Ecto neural progenitor cell (in vitro differentiated cells): Measurements from ENCODE around the gene PCGF1.
A peak's percentile ranks its signal among the peaks of the same experiment; 100 is the strongest.

Experiments used
- DNase-seq: peaks from one replicate; pipeline ENCODE4 v3.0.0-alpha.2; 2018; ENCODE audit warnings: low spot score

The PCGF1 gene

DNA sequence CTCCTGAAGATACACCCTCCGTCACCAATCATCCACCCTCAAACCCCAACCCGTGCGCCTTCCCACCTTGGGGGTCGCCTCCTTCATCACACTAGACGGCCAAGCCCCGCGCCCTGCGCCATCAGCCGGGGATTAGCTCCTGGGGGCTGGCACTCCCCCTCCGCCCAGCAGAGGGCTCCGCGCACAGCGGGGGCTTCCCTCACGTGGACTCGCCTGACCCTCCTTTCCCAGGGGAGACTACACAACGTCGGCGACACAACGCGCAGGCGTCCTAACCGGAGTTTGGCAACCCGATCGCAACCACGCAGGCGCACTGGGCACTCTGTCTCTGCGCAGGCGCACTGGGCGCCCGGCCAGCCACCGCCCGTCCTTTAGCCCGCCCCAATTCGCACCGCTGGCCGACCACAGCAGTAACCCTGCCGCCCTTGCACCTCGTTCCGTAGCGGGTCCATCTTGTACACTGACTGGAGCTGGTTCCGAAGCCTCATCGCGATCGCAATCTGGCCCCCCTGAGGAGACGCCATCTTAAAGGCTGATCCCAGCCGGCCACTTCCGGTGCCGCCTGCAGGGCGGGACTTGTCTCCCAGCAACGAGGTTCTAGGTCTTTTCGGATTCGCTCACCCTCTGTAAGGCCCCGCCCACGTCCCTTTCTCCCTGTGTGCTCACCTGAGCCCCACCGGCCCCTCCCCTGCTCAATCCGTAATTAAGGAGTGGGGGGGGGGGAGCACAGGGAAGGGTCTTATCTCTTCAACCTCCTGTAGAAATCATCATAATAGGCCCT, at the start of gene PCGF1:
Gene PCGF1, minus strand, starts transcription at position 551 of the 781 bp plus-strand sequence. Its CDS starts 27 bp downstream, at position 524.
- DNase-seq, result peak; percentile 97

DNA sequence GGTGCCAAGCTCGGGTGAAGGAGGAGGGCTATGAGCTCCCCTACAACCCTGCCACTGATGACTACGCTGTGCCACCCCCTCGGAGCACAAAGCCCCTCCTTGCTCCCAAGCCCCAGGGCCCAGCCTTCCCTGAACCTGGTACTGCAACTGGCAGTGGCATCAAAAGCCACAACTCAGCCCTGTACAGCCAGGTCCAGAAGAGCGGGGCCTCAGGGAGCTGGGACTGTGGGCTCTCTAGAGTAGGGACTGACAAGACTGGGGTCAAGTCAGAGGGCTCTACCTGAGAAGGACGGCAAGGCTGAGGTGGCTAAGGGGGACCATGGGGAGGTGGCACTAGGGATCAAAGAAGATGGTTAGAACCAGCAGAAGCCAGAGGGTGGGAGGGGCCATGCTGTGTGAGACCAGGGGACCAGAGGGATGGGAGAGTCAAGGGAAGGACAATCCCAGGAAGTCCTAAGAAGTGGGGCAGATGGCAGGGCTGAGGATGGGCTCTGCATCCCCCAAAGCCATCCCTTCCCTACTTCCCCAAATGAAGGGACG, 49.4 kb upstream of the PCGF1 start:
- no peak for DNase-seq

DNA sequence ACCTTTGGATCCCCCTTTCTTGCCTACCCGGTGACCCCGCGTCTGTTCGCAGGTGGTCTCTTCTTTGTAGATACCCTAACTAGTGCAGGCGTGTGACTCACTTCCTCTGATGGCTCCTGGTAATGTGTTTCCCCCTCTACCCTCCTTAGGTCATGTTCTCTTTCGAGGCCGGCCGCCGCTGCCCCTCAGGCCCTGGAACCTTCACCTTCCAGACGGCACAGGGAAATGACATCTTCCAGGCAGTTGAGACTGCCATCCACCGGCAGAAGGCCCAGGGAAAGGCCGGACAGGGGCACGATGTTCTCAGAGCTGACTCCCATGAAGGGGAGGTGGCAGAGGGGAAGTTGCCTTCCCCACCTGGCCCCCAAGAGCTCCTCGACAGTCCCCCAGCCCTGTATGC, 48.7 kb upstream of the PCGF1 start:
- DNase-seq, result no peak

DNA sequence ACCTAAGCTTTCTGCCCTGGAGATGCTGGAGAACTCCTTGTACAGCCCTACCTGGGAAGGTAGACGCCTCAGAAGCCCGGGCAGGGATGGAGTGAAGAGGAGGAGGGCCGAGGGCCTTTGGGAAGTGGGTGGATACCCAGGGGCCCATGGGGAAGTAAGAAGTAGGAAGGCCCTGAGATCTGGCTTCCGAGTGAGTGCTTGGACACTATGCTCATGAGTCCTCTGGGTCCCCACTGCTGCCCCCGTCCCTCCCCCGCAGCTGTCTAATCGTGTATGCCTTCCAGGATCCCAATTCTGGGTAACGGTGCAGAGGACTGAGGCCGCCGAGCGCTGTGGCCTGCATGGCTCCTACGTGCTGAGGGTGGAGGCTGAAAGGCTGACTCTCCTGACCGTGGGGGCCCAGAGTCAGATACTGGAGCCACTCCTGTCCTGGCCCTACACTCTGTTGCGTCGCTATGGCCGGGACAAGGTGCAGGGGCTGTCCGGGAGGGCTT, 48.2 kb upstream of the PCGF1 start:
- no peak for DNase-seq

DNA sequence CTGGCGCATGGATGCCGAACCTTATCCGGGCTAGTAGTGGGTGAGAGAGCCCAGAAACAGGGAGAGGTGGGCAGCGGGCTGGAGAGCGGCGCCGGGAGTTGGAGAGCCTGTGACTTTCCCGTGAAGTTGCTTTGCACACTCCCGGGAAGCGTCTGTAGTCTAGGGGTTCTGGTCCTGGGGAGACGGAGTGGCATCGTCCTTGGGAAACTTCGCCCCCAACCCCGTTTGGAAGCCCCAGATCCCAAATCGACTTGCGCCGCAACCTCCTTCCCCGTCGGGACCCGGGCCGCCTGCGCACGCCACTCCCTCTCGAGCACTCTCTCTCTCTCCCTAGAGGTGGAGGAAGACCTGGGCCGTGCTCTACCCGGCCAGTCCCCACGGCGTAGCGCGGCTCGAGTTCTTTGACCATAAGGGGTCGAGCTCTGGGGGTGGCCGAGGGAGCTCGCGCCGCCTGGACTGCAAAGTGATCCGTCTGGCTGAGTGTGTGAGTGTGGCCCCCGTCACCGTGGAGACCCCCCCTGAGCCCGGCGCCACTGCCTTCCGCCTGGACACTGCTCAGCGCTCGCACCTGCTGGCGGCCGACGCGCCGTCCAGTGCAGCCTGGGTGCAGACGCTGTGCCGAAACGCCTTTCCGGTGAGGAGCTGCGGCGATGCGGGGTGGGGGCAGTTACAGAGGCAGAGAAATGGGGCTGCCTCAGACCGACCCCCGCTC, 47.5 kb upstream of the PCGF1 start:
- DNase-seq, result peak; percentile 79

DNA sequence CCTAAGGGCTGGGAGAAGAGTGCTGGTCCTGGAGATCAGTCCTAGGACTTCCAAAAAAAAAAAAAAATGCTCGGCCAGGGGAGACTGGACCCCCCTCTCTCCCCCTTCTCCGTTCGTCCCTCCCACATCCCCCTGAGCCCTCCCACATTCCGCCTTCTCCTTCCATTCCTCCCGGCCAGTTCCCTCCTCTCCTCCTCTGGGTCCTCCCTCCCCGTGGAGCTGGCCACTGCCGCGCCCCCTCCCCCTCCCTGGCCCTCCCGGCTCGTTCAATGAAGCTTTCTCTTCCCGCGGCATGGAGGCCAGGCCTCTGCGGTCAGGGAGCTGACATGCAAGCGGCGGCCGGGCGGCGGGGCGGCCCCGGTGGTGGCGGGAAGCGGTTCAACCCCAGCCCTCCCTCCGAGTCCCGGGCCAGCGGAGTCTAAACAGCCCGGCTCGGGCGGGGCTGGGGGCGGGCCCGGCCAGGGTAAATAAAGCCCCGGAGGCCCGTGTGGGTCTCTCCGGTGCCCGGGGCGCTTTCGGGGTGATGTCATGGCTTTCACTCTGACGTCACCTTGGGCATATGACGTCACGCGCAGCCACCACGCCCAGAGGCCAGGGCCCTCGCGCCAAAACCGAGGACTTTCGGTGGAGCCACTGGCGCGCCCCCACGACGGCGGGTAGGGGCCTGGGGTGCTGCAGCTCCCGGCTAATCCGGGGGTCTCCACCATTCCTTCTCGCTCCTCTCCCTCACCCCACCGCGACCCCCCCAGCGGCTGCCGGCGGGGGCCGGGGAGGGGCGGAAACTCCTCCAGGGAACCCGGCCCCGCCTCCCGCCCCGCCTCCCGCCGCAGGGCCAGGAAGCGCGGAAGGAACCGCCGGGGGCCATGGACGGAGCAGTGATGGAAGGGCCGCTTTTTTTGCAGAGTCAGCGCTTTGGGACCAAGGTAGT, 46.7 kb upstream of the PCGF1 start, which contains the start of the genes DOK1 and LOXL3:
Gene DOK1, plus strand, starts transcription at position 829 of the 928 bp plus-strand sequence. Its CDS starts 35 bp downstream, at position 864.
Gene LOXL3, minus strand, starts transcription at position 51 of the 928 bp plus-strand sequence. CDS start 1,308 bp downstream, outside the sequence.
- DNase-seq, result peak; percentile 94

DNA sequence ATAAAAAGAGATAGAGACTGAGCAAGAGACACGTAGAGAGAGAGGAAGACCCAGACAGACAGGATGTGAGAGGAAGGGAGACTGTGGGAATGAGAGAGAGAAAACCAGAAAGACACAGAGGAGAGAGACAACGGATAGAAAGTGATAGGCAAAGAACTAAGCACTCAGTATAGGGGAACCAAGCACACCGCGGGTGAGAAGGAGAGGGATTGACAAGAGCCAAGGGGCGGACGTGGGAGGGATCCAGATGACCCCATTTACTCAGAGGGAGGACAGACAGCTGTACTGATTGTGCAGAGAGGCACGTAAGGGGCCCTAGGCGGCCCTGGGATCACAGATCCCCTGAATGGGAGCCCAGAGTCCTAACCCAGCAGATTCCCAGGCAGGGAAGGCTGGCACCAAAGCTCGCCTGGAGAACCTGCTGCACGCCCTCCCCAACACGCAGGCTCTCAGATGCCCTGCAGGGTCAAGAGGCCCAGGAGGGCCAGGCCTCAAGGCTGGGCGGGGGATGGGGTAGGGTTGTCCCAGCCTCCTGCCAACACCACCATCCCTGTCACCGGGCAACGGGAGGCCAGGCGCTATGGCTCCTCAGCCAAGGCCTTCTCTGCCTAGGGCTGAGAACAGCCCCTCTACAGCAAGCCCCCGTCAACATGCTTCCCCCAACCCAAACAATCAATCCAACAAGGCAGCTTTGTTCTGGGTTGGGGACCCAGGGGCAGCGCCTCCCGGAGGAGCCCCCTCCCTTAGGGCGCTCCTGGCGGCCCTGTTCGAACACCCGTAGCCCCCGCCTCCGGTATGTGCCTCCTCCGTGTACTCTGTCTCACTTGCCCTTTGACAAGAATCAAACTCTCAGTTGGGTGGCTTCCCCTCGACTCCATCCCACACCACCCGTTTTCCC, 45.7 kb upstream of the PCGF1 start:
- peak; percentile 76 for DNase-seq

DNA sequence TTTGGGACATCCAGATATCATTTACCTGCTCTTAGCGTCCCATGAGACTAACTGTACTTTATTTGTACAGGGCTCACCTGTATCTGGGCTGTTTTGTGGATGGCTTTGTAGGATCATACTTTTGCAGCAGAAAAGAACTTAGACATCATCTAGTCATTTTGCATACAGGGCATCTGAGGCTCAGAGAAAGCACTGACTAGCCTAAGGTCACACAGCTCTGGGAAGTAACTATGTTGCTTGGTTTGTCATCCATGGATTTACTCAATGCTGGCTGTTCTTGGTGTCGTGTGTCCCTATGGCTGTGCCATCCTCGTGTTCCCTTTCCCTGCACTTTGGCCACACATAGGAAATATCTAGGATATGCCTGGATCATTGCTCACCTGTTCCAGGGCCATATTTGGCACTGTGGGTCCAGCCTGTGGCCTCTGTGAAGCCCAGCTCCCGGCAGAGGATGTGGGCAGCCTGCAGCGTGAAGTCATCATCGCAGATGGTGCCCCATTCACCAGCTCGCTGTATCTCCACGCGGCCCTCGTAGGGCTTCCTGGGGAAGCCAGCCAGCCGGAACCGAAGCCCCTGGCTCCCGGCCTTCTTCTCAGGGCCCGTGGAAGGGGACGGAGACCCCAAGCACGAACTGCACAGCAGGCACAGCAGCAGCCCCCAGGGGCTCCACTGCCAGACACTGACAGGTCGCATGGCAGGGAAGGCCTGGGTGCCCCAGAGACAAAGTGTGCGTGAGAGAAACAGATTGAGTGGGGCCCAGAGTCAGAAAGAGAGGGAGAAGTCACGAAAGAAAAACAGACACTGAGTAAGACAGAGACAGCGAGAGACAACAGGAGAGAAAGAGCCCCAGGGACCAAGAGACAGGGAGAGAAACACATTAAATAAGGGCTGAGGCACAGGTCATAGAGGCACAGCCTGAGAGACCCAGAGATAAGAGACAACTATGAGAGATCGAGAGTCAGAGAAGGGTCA, 44.7 kb upstream of the PCGF1 start:
- peak; percentile 47 for DNase-seq

DNA sequence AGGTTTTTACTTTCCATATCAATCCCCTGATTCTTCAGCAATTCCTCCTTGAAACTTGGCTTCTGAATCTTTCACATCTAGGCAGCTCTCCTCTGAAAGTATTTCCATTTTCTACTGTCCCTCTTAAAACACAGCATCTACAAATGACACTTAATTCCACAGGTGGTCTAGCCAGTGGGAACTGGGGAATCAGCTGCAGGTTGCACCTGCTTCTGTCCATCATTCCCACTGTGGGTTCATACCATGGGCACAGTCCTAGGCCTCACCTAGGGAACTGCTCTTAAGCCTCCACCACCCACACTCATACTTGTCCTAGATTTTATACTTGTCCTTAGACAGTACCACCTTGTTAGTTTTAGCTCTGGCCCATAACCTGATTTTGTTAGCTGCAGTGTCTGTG, 44.0 kb upstream of the PCGF1 start:
- DNase-seq, result peak; percentile 28

DNA sequence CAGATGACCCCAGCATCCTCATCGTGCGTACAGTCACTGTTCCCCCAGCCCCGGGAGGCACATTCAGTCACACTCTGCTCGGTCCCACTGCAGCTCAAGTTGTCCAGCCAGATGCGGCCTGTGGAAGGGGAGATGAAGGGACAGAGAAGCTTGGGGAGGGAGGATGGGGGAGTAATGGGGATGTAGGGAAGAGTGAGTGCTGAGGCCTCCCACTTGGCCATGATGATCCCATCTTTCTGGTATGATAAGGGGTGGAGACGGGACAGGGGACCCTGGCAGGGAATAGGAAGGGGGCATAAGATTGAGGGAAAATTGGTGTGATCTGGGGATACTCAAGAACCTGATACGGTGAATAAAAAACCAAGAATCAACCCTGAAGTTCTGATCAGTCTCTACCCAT, 42.7 kb upstream of the PCGF1 start:
- DNase-seq, result peak; percentile 44

DNA sequence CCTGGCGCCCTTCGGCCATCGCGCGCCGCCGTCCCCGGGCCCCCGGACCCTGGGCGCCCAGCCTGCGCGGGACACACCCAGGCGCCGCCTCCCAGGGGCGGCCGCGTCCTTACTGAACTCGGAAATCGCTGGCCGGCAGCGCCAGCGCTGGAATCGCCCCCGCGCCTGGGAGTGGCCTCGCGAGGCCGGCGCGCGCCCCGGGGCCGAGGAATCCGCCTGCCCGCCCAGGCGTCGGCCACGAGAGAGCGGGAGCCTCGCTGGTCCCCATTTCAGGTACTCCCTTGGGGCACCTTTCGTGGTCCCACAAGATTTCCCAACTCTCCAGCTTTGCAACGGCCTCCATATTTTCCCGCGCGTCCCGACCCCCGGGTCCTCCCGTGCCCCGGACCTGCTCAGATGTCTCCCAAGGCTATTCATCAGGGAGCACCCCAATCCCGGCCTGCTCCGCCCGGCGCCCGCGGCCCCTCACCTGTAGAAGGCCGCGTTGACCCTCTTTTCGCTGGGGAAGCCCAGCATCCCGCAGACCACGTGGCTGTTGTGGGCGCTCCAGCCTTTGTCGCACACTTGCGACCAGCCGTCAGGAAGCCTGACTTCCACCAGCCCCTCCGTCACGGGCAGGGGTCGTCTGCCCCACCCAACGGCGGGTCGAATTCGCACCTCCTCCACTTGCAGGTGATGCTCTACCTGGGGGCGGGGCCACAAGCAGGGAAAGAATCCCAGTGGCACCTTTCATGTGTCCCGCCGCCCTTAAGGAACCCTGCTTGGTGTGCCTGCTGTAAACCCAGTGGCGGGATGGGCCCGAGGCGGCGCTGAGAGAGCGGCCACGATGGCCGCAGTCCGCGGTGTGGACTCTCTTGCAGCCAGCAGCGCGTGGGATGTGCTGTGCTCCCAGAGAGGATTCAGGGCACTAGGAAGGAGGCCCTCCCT, 41.7 kb upstream of the PCGF1 start:
- peak; percentile 75 for DNase-seq

DNA sequence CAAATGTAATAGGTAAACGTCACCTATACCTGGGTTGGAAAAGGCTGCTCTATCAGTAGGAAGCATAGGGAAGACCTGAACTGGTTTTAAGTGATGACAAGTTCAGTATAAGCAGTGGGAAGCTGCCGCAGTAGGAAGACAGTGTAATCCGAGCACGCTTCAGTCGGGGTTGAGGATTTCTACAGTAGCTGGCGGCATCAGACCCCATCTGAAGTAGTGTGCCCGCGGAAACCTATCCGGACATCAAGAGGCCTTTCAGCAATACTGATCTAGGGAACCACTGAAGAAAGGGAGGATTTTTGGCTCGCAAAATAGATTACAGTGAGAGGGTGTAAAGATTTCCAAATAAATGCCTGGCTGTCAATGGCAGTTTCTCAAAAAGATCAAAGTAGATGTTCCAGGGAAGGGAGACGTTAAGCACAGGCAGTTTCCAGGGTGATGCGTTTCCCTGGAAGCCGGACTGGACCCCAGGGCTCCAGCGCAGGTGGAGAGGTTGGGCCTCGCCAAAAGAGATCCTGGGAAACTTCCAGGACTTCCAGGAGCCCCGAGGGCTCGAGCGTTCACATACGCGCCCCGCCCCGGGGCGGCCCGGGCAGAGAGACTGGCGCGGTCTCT, 40.9 kb upstream of the PCGF1 start:
- peak; percentile 42 for DNase-seq

DNA sequence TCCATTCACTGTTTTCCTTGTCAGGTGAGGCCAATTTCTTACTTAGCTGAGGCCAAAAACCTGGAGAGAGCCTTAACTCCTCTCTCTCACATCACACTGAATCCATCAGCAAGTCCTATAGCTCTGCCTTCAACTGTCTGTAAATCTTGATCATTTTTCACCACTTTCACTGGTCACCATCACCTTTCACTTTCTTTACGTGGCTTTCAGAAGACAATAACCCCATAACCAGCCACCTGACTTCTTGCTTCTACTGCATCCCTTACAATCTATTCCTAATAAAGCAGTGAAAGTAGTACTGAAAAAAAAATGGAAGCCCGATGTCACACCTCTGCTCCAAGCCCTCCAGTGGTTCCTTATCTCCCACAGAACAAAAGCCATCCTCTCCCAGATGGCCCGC, 38.5 kb upstream of the PCGF1 start:
- no peak for DNase-seq

DNA sequence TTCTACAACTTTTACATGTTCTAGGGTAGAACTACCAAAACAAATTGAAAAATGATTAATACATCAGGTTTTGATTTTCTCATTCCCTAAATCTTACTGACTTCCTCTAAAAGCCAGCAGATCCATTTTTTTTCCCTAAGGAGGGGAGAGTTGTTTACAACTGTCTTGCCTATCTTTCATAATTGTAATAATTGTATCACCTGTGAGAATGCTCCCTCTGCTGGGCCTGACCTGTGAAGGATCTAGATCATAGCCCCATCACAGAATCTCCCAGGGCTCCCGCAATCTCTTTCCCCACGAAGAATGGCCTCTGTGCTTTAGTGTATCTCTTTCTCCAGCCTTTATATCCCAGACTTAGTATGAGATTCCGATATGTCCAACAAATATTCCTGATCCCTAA, 37.1 kb upstream of the PCGF1 start:
- no peak for DNase-seq

DNA sequence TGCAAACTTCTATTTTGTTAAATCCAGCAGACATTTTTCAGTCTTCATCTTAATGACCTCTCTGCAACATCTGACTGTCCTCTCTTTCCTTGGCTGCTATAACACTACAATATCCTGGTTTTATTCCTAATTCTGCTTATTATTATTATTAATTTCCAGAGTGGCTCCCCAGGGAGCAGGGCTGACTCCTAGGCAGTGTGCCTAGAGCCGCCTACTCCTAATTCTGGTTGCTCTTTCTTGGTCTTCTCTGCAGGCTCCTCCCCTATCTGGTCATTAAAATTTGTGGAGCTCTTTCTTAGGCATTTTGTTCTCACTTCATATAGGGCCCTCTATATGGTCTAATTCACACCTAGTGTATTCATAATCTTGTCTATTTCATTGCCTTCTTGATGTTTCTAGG, 35.5 kb upstream of the PCGF1 start:
- DNase-seq, result no peak

DNA sequence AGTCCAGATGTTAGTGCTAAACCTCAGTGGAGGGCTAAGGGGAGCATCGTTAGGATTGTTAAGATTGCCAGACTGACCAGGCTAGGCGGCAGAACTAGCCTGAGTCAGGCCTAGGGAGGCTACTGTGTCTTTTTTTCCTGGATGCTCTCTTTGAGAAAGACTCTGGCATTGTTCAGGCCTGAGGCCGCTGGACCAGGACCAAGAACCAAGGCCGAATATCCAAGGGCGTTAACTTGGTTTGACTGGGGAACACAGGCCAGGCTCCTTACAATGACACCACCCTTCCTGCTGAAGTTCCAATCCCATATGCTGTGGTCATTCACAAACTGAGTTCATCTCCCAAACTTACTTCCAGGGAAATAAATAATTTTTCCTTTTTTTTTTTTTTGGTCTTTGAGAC, 32.8 kb upstream of the PCGF1 start:
- DNase-seq, result no peak

DNA sequence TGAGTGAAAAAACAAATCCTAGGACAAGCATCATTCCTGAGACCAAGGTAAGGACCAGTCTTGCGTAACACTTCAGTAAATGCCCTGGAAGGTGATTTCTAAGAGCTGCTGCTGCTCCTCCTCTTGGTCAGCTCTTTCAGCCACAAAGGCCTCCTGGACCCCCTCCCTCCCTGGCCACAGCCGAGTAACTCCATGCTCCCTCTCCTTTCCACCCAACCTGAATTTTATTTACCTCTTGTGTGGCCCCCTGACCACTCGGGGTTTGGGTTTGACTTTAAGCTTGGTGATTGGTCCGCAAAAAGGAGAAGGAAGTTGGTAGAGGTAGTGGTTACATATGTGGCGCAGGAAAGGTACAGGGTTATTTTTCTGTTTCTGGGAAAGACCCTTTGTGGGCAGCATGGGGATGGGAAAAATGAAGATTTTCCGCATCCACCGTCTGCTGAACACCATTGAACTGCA, 31.4 kb upstream of the PCGF1 start:
- DNase-seq, result no peak

DNA sequence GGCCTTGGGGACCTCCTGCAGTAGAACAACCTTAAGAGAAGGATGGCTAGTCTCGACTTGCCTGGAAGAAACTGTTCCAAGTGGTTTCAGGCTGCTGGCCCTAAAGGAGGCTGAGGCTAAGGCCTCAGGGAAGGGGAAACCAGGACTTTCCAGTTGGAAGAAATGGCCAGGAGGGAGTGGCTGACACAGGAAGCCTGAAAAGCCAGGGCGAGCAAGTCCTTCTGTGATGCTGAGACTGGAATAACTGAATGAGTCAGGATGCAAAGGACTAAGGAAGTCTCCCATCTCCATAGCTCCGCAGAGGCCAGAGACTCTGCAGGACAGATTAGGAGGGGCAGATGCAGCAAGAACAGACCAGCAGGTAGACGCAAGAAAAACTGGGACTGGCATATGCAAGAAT, 29.6 kb upstream of the PCGF1 start:
- DNase-seq, result no peak
